ENCODE data around the gene SPANXD. TPM values are rescaled to one million over a fixed set of nuclear protein-coding genes. Genes with fewer than 3 reads are reported as not detected.

SPANXD gene, protein sequence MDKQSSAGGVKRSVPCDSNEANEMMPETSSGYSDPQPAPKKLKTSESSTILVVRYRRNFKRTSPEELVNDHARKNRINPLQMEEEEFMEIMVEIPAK
- total RNA-seq, result not detected in 2 replicates

DNA sequence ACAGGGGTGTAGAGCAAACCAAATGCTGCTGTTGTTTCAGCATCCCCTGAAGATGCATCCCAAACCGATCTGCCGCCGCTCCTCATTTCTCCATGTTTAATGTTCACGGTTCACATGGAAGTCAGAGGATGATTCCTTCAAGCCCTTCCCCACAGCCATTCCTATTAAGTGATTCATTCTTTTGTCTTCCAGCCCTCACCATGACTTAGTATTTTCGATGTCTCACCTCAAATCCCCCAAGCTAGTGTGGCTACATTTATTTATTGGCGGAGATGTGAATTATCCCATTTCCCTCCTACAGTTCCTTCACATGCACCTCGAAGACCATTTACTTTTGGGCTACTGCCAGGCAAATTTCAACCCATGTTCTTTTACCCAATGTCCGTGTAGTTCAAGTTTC lies at the start of gene SPANXD:
TSS of gene SPANXD (minus strand) at position 101 of the 400 bp plus-strand sequence. CDS start 334 bp downstream, outside the sequence.

Other genes with a start within 250 kb of the SPANXD start
- not detected in 2 replicates for gene SPANXA1, start 114.0 kb downstream of the SPANXD start, total RNA-seq
- gene SPANXA2, start 109.0 kb downstream of the SPANXD start, total RNA-seq, result not detected in 2 replicates
- gene MAGEC3, start 139.6 kb upstream of the SPANXD start, total RNA-seq, result not detected in 2 replicates
- not detected in 2 replicates for gene MAGEC1, start 205.2 kb upstream of the SPANXD start, total RNA-seq

Data from mammary microvascular endothelial cell (primary cell).